Middle frontal gyrus (tissue), 1 donor: ENCODE data around the gene IKZF1.

Experiments
- DNase-seq: peaks from one replicate; pipeline ENCODE4 v3.0.0-alpha.2; 2015; ENCODE audit warnings: low spot score; ENCODE audit errors: extremely low spot score

The IKZF1 gene

GRCh38 chr7:50304129-50304910, at the start of gene IKZF1:
Gene IKZF1, plus strand, starts transcription at chr7:50304716. Its CDS starts 14,346 bp downstream, at chr7:50319062.
- DNase-seq = no peak

- no peak for DNase-seq
Measured at GRCh38 chr7:50261593-50261992, 42.9 kb upstream of the IKZF1 start.

DNA sequence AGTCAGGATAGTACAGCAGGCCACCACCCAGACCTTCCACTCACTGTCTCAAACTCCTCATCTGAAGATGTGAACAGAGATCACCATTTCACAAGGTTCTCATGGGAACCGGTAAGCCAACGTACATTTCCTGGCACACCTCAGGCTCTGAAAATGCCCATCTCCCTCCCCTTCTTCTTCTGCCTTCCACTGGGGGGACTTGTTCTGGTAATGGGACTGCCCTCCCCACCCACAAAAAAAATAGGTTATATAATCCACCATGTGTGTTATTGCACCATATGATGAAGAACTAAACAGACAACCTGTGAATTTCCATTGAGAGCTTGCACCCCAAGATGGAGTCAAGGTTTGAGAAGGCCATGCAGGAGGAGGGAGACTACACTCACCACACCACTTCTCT, 42.1 kb upstream of the IKZF1 start:
- no peak for DNase-seq

GRCh38 chr7:50262916-50263690, 41.4 kb upstream of the IKZF1 start:
- DNase-seq = no peak

DNA sequence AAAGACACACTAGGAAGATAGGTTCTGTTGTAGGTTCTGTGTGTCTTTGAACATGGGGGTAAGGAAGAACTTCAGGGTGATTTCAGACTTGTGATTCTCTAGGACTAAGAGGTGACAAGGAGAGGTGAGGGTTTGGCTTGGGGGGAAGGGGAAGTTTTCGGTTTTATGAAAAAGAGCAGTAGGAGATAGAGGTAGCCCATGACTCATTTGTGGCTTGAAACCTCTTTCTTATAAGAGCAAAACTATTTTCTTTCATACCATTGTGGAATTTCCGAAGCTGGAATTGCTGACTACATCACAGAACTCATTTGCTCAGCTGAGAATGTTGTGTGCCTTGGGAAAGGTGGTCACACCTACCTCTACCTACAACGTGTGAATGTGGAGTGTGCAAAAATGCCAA, 39.6 kb upstream of the IKZF1 start:
- DNase-seq = no peak

DNA sequence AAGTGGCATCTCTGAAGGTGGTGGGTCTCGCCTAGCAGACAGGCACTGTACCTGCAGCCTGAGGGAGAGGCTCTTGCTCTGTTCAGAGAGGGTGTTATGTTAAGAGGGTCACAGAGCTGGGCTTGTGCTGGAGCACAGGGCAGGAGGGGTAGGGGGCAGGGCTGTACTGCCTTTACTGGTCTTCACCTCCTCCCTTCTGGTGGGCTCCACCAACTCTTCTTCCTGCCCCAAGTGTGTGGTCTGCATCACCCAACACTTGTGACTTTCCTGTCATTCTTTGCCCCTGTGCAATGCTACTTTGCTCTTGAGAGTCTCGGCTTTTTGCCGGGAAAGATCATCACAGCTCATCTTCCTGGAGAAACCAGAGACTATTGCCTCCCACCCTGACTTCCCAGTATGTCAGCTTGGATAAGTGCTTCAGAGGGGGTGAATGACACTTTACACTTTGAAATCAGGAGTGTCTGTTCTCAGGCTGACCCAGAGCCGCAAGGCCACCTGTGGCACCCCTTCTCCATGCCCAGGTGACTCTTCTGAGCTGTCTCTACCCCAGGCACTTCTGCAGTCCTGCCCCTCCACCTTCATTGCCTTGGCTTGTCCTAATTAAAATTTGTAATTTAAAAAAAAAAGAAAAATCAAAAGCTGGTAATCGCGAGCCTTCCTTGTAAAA, 38.4 kb upstream of the IKZF1 start:
- no peak for DNase-seq

- DNase-seq = no peak
Measured at GRCh38 chr7:50266635-50267386, 37.7 kb upstream of the IKZF1 start.

DNA sequence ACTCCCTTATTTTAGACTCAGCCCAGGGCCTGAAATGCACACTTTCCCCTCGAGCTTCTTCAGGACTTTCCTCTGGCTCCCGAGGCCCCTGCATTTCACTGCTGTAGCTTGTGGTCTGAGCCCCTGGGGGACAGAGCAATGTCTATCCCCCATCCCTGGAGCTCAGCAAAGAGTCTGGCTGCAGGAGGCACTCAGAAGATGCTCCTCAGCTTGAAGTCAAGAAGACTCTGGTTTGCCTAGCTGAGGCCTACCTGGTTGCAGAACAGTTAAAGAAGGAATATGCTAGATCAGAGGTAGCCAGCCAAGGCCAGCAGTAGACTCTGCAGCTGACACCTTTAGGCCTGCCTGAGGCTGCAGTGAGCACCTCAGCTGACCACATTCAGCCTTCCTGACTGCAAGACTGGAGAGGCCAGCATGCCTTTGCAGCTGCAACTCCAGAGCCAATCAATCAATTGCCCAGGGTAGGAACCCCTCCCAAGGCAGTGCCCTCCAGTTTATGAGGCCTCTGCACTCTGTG, 36.9 kb upstream of the IKZF1 start:
- no peak for DNase-seq

DNA sequence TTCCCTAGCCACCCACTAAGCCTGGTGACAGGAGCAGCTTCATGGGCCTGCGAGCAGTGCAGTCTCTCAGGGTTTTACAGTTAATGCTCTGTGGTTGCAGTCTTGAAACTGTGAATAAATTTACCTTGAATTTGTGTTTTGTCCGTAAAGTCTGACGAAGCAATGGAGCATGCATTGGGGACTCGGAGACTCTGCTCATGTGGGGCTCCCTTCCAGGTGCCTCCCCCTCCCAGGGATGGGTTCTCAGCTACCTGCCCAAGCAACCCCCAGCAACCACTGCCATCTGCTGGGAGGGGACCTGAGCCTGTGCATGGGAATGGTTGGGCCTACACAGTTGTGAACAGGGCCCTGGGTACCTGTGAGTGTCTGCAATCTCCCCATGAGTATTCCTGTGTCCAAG, 36.3 kb upstream of the IKZF1 start:
- DNase-seq = no peak

DNA sequence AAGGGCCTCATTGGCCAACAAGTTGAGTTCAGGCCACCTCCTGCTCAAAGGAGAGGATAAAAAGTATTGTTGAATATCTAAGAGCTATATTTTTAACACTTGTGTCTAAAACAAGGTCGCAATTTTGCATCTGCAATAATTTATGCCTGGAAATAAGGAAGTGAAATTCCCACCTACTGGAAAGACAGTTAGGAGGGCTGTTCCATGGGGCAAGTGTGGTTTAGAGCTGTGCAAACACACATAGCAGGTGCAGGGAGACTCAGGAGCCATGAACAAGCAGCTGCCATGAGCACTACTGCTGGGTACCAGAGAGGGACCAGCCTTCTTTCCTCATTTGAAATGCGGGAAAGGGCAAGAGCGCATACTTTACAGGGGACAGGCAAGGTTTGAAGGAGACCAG, 35.5 kb upstream of the IKZF1 start:
- DNase-seq = no peak

- DNase-seq = no peak
Measured at GRCh38 chr7:50270531-50271018, 33.9 kb upstream of the IKZF1 start.

DNA sequence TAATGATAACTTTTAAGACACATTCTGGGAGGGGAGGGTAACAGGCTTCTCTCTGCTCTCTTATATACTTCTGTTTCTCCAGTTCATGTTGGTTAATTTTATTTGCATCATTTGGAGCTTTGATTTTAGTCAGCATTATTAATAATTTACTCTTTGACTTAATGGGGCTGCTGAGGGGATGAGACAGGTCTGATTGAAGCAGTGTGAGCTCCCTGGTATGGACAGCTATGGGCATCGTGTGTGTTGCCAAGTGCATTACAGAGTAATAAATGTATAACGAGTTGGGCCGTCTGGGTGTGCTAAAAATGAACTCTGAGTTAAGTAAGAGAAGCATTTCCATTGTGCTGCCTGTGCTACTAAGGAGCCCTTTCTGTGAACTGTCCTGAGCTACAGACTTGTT, 31.7 kb upstream of the IKZF1 start:
- no peak for DNase-seq

DNA sequence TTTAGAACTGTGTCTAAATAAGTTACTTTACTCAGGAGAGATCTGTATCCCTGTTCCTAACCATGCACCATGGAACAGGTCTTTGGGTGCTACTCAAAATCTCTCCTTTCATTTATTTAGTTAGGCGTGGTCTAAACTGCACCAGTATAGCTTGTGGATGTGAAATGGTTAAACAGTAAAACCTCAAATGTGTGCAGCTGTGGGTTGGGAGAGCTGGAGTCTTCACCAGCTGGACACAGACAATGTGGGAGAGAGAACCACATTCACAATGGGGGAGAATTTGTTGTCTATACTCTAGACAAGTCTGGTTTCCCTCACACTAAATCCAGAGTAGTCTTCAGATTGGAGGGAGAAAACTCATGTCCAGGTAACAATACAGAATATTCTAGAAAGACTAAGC, 31.2 kb upstream of the IKZF1 start:
- no peak for DNase-seq

DNA sequence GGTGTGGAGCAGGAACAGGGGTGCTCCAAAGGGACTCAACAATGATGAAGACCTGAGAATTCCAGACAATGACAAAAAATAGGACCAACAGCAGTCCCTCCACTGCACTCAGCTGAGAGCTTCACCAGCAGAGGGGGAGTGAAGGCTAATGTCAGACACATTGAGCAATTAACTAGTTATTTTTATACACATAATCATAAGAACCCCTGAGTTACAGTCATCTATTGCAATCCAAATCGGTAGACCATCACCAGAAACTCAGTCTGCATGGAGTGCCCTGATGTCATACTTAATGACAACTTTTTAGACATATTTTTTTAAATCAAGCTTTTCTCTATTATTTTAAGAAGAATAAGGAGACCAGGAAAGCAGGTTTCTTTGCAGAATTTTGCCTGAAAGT, 30.6 kb upstream of the IKZF1 start:
- DNase-seq = no peak

DNA sequence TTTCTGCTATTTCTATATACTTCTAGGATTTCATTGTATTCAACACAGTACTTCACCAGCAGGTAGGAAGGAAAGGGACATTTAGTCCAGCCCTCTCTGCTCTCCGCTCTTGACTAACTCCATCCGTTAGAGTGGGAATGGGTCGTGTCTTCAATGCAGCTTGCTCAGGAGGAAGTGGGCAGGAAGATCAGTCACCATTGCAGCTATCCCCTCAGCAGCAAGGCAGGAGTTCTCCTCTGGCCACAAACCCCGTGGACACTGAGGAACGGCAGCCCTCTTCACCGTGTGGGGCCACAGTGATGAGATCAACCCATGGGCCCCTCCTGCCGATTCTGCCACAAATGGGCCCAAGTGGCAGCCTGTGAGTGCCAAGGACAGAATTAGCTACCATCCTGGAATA, 30.2 kb upstream of the IKZF1 start:
- DNase-seq = no peak

GRCh38 chr7:50275430-50275829, 29.1 kb upstream of the IKZF1 start:
- DNase-seq = no peak

- no peak for DNase-seq
Measured at GRCh38 chr7:50276483-50276882, 28.0 kb upstream of the IKZF1 start.

GRCh38 chr7:50278120-50278519, 26.4 kb upstream of the IKZF1 start:
- no peak for DNase-seq

GRCh38 chr7:50281680-50282445, 22.7 kb upstream of the IKZF1 start:
- no peak for DNase-seq

DNA sequence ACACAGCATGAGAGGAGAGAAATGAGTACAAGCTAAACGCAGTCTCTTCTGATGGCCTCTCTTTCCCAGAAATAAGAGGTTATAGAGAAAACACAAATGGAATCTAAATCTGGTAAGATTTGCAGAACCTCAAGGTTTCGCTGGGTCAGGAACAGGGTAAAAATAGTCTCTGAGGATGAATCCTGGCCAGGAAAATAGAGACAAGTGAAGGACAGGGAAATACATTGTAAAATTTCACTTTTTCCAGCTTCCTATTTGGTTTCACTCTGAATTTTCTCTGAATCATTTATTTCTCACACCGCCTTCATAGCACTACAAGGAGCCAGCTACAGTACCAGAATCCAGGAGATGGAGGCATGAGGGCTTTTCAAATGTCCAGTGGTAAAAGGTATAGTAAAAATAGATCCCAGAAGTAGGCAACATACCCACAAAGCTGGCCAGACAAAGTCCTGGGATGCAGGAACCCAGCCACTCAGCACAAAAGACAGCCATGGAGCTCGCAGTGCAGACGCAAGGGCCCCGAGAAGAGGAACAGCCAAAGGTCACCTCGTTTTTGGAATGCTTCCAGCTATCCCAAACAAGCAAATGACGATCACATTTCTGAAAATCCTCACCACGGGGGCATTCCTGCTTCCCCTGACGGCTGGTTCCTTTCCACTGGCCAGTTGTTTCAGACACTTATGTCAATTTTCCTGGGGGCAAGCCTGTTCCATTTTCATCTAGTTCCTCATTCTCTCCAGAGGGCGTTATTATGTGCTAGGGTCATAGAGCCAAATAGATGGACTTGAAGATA, 21.5 kb upstream of the IKZF1 start:
- no peak for DNase-seq
